GM12875 (cell line): ENCODE results near the gene CHL1.

Source experiments
- H3K4me3 ChIP-seq: one replicate; pipeline ENCODE4 v1.5.1; 2011; ENCODE audit warnings: low read depth, low read length, control low read depth
- TF ChIP-seq, protein P1 (sequence below): IDR thresholded peaks from 2 replicates; pipeline ENCODE4 v1.5.1; 2011; ENCODE audit warnings: low read depth, mild to moderate bottlenecking, control low read depth, inconsistent platforms, low read length, moderate library complexity, borderline replicate concordance; ENCODE audit not compliant: insufficient read depth

The CHL1 gene

DNA sequence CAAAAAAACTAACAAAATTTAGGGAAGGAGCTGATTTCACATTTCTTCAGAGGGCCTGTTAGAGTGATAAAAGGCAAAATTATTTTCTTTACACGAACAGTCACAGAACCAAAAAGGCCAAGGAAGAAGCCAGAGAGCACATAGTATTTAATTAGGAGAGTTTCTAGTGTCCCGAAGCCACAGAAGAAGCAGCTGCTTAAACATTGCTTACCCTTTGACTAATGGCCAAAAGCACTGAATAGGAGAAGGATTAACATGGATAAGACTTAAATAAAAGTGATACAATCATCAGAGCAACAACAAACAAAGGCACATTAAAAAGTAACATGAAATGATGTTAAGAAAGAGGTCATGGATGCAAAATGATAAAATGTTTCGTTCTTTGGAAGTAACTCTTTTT is 98.6 kb downstream of the CHL1 start:
- TF ChIP-seq, protein P1, sequence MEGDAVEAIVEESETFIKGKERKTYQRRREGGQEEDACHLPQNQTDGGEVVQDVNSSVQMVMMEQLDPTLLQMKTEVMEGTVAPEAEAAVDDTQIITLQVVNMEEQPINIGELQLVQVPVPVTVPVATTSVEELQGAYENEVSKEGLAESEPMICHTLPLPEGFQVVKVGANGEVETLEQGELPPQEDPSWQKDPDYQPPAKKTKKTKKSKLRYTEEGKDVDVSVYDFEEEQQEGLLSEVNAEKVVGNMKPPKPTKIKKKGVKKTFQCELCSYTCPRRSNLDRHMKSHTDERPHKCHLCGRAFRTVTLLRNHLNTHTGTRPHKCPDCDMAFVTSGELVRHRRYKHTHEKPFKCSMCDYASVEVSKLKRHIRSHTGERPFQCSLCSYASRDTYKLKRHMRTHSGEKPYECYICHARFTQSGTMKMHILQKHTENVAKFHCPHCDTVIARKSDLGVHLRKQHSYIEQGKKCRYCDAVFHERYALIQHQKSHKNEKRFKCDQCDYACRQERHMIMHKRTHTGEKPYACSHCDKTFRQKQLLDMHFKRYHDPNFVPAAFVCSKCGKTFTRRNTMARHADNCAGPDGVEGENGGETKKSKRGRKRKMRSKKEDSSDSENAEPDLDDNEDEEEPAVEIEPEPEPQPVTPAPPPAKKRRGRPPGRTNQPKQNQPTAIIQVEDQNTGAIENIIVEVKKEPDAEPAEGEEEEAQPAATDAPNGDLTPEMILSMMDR: no peak
- H3K4me3 ChIP-seq: no peak overlapping the region

DNA sequence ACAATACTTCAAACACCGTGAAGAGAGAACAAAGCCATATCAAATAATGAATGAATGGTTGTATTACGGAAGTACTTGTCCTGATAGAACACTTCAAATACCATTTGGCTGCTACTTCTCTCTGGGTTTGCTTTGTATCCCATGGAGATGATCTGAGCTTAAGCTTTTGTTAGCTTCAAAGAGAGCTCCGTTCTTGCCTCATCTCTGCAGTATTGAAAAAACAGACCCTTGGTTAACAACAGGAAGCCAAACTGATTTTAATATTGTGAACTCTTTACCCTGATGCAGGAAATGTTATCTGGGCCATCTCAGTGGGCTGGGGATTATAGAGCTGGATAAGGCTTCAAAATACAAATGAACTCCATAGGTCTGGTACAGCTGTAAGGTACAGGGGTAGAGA is 101.0 kb downstream of the CHL1 start:
- TF ChIP-seq, protein P1: no peak
- no peak overlapping the region for H3K4me3 ChIP-seq

DNA sequence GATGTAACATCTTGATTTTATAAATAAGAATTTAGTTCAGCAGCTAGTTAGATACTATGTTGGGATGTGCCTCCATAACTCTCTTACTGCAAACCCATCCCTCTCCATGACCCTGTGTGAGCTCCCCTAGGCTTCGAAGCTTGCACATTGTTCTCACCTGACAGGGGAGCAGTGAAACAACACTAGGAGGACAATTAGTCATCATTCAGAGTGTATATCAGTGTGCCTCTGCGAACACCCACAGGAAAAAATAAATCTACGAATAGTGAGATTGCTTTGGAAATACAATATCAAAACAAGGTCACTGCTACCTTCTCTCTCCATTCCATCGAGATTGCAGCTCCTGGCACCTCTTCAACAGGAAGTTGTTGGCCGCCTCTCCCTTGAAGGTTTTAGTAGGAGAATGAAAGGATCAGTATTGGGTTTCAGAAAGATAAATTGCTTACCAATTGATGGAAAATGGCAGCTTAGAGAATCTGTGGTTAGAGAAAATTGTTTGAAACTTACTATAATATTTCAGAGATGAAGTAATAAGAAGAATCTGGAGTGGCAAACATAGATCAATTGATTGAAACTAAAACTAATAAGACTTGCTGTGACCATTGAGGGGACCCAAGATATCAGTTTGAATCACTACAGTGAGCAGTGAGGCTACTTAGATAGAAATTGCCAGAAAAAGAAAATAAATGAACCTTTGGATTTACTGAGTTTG is 103.2 kb downstream of the CHL1 start:
- no peak overlapping the region for H3K4me3 ChIP-seq
- TF ChIP-seq, protein P1: no peak

DNA sequence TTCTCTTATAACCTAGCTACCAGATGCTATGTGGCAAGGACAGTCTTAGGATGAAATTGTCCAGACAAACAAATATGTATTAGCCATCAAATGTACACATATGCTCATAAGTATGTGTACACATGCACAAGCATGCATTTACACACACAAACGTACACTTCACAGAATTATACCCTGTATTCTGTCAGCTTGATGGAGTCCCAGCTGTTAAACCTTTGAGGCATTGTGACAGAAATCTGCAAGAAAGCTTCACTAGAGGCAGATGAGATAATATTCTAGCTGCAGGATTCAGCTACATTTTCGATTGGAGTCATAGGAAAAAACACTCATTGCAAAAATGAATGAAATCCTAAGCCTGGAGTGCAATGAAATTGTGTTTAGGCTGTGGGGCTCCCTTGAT is 110.6 kb downstream of the CHL1 start:
- TF ChIP-seq, protein P1: no peak
- H3K4me3 ChIP-seq: no peak overlapping the region

DNA sequence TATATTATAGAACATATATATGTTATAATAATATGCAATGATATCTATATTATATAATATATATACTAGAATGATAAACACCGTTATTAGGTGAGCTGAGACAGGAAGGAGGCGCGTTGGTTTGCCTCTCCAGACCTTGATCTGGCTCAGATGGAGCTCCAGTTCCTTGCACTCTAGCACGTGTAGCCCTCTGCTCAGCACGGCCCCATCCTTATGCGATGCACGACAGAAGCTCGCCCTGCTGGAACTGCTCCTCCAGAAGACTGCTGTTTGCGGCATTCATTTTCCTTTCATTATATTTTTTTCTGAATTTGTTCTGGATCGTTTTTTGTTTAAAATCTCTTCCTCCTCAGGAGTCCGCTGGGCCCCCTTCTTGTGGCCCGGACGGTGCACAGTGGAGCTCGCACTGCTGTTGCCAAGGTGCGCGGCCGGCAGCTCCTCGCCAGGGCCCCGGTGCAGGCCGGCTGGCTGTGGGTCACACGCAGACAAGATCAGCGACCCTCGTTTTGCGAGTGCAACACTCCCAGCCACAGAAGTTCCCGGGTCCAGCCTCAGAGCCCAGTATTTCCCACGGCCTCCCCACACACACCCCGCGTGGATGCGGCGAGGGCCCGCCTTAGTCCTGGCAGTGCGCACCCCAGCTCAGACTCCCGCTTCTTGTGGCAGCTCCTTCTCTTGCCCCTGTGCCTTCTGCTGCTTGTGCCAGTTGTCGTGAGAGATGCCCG is 112.2 kb downstream of the CHL1 start:
- TF ChIP-seq, protein P1: no peak
- no peak overlapping the region for H3K4me3 ChIP-seq

DNA sequence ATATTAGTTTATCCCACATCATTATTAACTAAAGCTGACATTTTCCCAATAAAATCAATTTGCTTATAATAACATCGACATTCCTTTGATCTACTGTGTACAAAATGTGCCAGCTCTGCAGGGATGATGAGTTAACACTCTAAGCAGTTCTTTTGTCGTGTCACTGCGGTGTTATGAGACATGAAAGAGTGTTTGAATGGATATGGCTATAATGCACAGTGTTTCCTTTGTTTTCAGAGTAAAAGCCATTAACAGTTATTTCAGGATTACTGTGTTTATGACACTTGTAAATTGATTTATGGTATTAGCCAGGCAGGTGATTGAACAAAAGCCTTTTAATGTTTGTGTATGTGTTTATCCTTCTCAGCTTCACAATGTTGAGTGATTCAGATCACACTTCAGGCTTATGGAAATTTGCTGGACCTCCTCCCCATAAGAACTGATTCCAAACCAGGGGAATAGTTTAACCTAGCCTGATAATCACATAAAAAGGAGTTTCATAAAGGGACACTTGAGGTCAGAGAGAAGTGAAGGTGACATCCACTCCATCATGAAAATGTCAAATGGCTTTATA is 115.7 kb downstream of the CHL1 start:
- TF ChIP-seq, protein P1: no peak
- H3K4me3 ChIP-seq: no peak overlapping the region
